WERI-Rb-1 (cell line): ENCODE measurements around the gene SMIM24.
"Not testable (repeated sequence)": the region's sequence is repeated elsewhere in the genome, so short reads cannot be mapped to it uniquely, and the experiment has no call there.

Experiments used
- DNase-seq: peaks from one replicate; pipeline ENCODE4 v3.0.0-alpha.2; 2020
- H3K27ac ChIP-seq: fragments of 250-450 bp; sonication (Bioruptor Pico); 2 replicates; pipeline ENCODE4 v1.5.1; 2020; ENCODE audit warnings: mild to moderate bottlenecking, moderate library complexity
- H3K27me3 ChIP-seq: fragments of 250-450 bp; sonication (Bioruptor Pico); 2 replicates; pipeline ENCODE4 v1.5.1; 2021; ENCODE audit warnings: mild to moderate bottlenecking, low read depth, moderate library complexity; ENCODE audit not compliant: insufficient read depth, severe bottlenecking
- H3K36me3 ChIP-seq: fragments of 250-450 bp; sonication (Bioruptor Pico); 2 replicates; pipeline ENCODE4 v1.5.1; 2020; ENCODE audit warnings: mild to moderate bottlenecking, moderate library complexity
- H3K4me3 ChIP-seq: 2 replicates; pipeline ENCODE4 v1.5.1; 2011; ENCODE audit warnings: low read depth, mild to moderate bottlenecking, control low read depth, low read length
- H3K9me3 ChIP-seq: fragments of 250-450 bp; sonication (Bioruptor Pico); 2 replicates; pipeline ENCODE4 v1.5.1; 2021; ENCODE audit warnings: mild to moderate bottlenecking, moderate library complexity; ENCODE audit not compliant: severe bottlenecking
- CTCF ChIP-seq: IDR thresholded peaks from 2 replicates; pipeline ENCODE4 v1.5.1; 2011; ENCODE audit warnings: low read depth, mild to moderate bottlenecking, control low read depth, inconsistent platforms, low read length

Gene SMIM24

DNA sequence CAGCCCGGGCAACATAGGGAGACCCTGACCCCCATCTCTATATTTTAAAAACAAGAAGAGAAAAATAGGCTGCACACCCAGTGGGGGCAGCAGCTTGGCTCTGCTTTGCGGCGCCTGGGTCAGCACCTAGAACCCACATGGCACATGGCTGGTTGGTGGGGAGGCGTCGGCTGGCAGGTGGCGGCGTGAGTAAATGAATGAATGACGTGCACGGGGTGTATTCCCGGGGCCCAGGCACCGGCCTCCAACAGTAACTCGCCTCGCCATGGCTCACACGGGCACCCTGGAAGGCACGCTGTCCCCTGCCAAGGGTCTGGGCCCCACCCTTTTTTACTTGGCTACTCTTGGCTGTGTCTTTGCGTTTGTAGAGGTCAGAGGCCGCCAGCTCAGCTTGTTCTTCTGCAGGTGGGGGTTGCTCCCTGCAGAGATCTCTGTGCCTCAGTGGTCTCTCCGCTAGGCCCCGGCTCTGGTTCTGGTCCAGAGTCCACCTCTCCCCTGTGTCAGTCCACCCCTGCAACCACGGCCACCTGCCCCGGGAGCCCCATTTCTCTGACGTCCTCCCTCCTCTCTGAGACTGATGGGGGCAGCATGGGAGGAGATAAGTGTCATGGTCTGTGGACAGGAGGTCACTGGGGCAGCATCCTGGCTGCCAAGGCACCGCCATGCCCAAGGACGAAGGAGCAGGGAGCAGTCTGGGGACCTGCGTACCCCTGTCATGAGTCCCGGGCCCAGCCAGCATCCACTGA lies 31.4 kb upstream of the SMIM24 start:
- DNase-seq: no peak
- H3K27ac ChIP-seq: no peak overlapping the region
- no peak overlapping the region for H3K4me3 ChIP-seq
- no peaks in the 10 kb centered on the region for H3K27me3 ChIP-seq
- H3K9me3 ChIP-seq: no peaks in the 10 kb centered on the region
- TF ChIP-seq CTCF: no peak
- H3K36me3 ChIP-seq: peaks cover 46% of the 10 kb centered on the region

- TF ChIP-seq CTCF: no peak
- no peak for DNase-seq
- Histone ChIP-seq H3K36me3 (peaks cover 46% of the 10 kb centered on the region), H3K27ac (no peak overlapping the region), H3K4me3 (no peak overlapping the region), H3K9me3 (no peaks in the 10 kb centered on the region), H3K27me3 (no peaks in the 10 kb centered on the region)
Measured at GRCh38 chr19:3510727-3511126, 30.4 kb upstream of the SMIM24 start.

DNA sequence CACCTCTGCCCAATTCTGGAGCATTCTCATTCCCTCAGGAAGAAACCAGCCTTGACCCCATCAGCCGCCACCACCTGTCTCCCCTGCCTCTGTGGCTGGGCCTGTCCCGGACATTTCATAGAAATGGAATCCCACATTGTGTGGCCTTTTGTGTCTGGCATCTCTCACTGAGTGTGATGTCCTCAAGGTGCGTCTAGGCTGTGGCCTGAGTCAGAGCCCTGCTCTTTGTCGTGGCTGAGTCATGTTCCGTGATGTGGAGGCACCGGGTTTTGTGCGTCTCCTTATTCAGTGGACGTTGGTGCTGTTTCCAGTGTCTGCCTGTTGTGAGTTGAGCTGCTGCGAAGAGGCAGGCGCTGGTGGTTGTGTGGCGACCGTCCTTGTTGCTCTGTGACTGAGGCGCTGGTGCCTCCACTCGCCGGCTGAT lies 29.3 kb upstream of the SMIM24 start:
- DNase-seq: no peak
- Histone ChIP-seq H3K9me3 (no peaks in the 10 kb centered on the region), H3K27me3 (no peaks in the 10 kb centered on the region), H3K36me3 (peaks cover 46% of the 10 kb centered on the region), H3K27ac (no peak overlapping the region), H3K4me3 (no peak overlapping the region)
- no peak for TF ChIP-seq CTCF

- no peak for DNase-seq
- H3K4me3 ChIP-seq: no peak overlapping the region
- TF ChIP-seq CTCF: no peak
- no peaks in the 10 kb centered on the region for H3K9me3 ChIP-seq
- no peaks in the 10 kb centered on the region for H3K27me3 ChIP-seq
- no peak overlapping the region for H3K27ac ChIP-seq
- peaks cover 46% of the 10 kb centered on the region for H3K36me3 ChIP-seq
Measured at GRCh38 chr19:3508771-3509535, 28.6 kb upstream of the SMIM24 start.

DNA sequence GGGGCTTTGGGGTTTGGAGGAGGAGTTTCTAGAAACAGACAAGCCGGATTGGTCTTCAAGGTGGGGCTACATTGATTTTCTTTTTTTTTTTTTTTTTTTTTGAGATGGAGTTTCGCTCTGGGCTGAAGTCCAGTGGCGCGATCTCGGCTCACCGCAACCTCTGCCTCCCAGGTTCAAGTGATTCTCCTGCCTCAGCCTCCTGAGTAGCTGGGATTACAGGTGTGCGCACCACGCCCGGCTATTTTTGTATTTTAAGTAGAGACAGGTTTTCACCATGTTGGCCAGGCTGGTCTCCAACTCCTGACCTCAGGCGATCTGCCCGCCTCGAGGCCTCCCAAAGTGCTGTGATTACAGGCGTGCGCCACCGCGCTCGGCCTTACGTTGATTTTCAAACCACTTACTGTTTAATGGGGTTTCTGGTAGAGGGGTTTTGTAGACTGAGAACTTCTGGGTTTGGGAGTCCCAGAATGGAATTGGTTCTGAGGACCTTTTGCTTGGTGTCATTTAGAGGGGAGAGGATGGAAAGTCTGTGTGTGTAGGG lies 27.9 kb upstream of the SMIM24 start:
- DNase-seq, H3K27ac ChIP-seq, H3K9me3 ChIP-seq, H3K4me3 ChIP-seq, H3K27me3 ChIP-seq: not testable (repeated sequence)
- peaks cover 46% of the 10 kb centered on the region for H3K36me3 ChIP-seq

GRCh38 chr19:3507371-3508120 lies 27.2 kb upstream of the SMIM24 start:
- H3K36me3 ChIP-seq: peaks cover 46% of the 10 kb centered on the region
- no peak for DNase-seq
- TF ChIP-seq CTCF: no peak
- peak overlapping the region; percentile 19; the same call in 1 of the 2 replicates for H3K4me3 ChIP-seq
- no peaks in the 10 kb centered on the region for H3K9me3 ChIP-seq
- H3K27me3 ChIP-seq: no peaks in the 10 kb centered on the region
- no peak overlapping the region for H3K27ac ChIP-seq
